HepG2 (cell line): ENCODE results near the gene DDAH1. TPM values are rescaled to one million over a fixed set of nuclear protein-coding genes. Genes with fewer than 3 reads are reported as not detected.

Source experiments
- ATAC-seq: fragments of 200-7000 bp; cut with Tn5 transposase; 3 replicates; pipeline ENCODE4 v1.9.1; 2020; ENCODE audit warnings: mild to moderate bottlenecking, moderate library complexity
- BruUV-seq: library from RNA; stranded (reverse); fragments of 400-500 nt; replicated peaks from 2 replicates; lab custom pipeline; 2021; lab: Mats Ljungman, UMichigan
- CTCF ChIA-PET: fragments of 300-600 bp; formaldehyde crosslinking; extraction: SDS; loops from one replicate; lab custom pipeline; 2021; ENCODE audit warnings: low total read pairs, inconsistent platforms, low intra/inter-chr PET ratio; lab: Yijun Ruan, JAX
- POLR2A ChIA-PET: fragments of 350-600 bp; sonication (Branson Sonifier 250); formaldehyde crosslinking; loops from one replicate; lab custom pipeline; 2020; ENCODE audit warnings: antibody characterized with exemption, inconsistent platforms; lab: Yijun Ruan, JAX
- DNase-seq: peaks from one replicate; pipeline ENCODE4 v3.0.0-alpha.2; 2015; ENCODE audit warnings: low spot score
- FAIRE-seq: peaks from 3 replicates; lab custom pipeline; 2011; peaks lifted over from hg19 to GRCh38; lab: Jason Lieb, UNC
- H2AFZ ChIP-seq: one replicate; pipeline ENCODE4 v1.6.1; 2011; ENCODE audit warnings: low read length, inconsistent platforms
- H3K27ac ChIP-seq: fragments of 300-600 bp; 3 replicates; pipeline ENCODE4 v1.8.0; 2011; ENCODE audit warnings: mixed run types, mild to moderate bottlenecking, mixed read lengths, low read length, inconsistent platforms; ENCODE audit not compliant: insufficient read depth; ENCODE audit errors: extremely low read length
- H3K27me3 ChIP-seq, 2 experiments: fragments of 200-600 bp in 1 of 2; 2 replicates in 1 of 2; 3 replicates in 1 of 2; pipeline versions ENCODE4 v1.6.0 to v1.8.0; 2011; ENCODE audit warnings: low read length in 2 of 2, mild to moderate bottlenecking in 2 of 2, moderate library complexity in 2 of 2, inconsistent platforms in 1 of 2; ENCODE audit not compliant: insufficient read depth in 2 of 2, control insufficient read depth in 1 of 2
- H3K36me3 ChIP-seq, 2 experiments: fragments of 200-600 bp in 1 of 2; replicated peaks in 1 of 2; 2 replicates in 1 of 2; 3 replicates in 1 of 2; pipeline versions ENCODE4 v1.5.1 to v1.8.0; 2011; ENCODE audit warnings: low read length in 2 of 2, inconsistent platforms in 1 of 2; ENCODE audit not compliant: insufficient read depth in 2 of 2, control insufficient read depth in 1 of 2
- H3K4me1 ChIP-seq: 2 replicates; pipeline ENCODE4 v1.5.1; 2012; ENCODE audit warnings: low read length, inconsistent platforms; ENCODE audit not compliant: insufficient read depth
- H3K4me2 ChIP-seq: 2 replicates; pipeline ENCODE4 v1.6.0; 2011; ENCODE audit warnings: low read depth, low read length, inconsistent platforms
- H3K4me3 ChIP-seq, 3 experiments: fragments of 200-600 bp in 1 of 3; sonication (generic), shearing (Covaris generic) in 1 of 3; replicated peaks in 1 of 3; 2 replicates each; pipeline ENCODE4 v1.5.1; 2011 to 2016; ENCODE audit warnings: low read length in 3 of 3, inconsistent platforms in 2 of 3, low read depth in 2 of 3, mild to moderate bottlenecking in 2 of 3, control low read depth in 1 of 3, mixed read lengths in 1 of 3; ENCODE audit not compliant: insufficient read depth in 1 of 3
- H3K79me2 ChIP-seq: one replicate; pipeline ENCODE4 v1.6.1; 2011; ENCODE audit warnings: low read length, inconsistent platforms; ENCODE audit not compliant: insufficient read depth
- H3K9ac ChIP-seq: 2 replicates; pipeline ENCODE4 v1.6.0; 2011; ENCODE audit warnings: mild to moderate bottlenecking, low read depth, low read length, inconsistent platforms; ENCODE audit not compliant: insufficient read depth
- H3K9me3 ChIP-seq: 2 replicates; pipeline ENCODE4 v1.5.1; 2012; ENCODE audit warnings: mild to moderate bottlenecking, low read length
- H4K20me1 ChIP-seq: 2 replicates; pipeline ENCODE4 v1.6.0; 2011; ENCODE audit warnings: inconsistent platforms, mild to moderate bottlenecking, low read length, moderate library complexity; ENCODE audit not compliant: insufficient read depth
- CEBPB ChIP-seq: IDR thresholded peaks from 2 replicates; pipeline ENCODE4 v1.6.1; 2011; ENCODE audit warnings: low read depth, low read length, improper control_type of control experiment, borderline replicate concordance
- REST ChIP-seq, 2 experiments: IDR thresholded peaks; 2 replicates each; pipeline ENCODE4 v1.6.1; 2011 to 2012; ENCODE audit warnings: low read length in 2 of 2, borderline replicate concordance in 1 of 2, low read depth in 1 of 2, mild to moderate bottlenecking in 1 of 2, moderate library complexity in 1 of 2
- ZNF564 ChIP-seq: sonication (generic); formaldehyde crosslinking; IDR thresholded peaks from 2 replicates; pipeline ENCODE4 v1.8.1; 2023; ENCODE audit warnings: mild to moderate bottlenecking, missing genetic modification reagents
- WGBS: methylation state at CpG from one replicate; pipeline ENCODE4 v1.1.6; 2017; ENCODE audit warnings: low lambda C conversion rate; 5-methylcytosine and 5-hydroxymethylcytosine counted together
- in situ Hi-C: cut with HindIII; loops from 2 replicates; pipeline ENCODE4 v1.10.0; 2017; ENCODE audit warnings: low pct_unique_long_range_greater_than_20kb; ENCODE audit not compliant: extremely low pct_ligation_motif_present
- intact Hi-C: fragments of 100-400 bp; cut with micrococcal nuclease; formaldehyde crosslinking; loops from one replicate; pipeline ENCODE4 v1.10.0; 2022; ENCODE audit not compliant: unreplicated experiment
- polyA plus RNA-seq, 8 experiments: library from polyadenylated mRNA; depleted of rRNA in 3 of 8; stranded (reverse) in 7 of 8; unstranded in 1 of 8; fragments of >200 nt; fragmentation: Illumina TruSeq in 4 of 8; extraction: Trizol in 4 of 8; gene quantifications; 2 replicates each; pipeline versions ENCODE4 v1.2.1 to v1.2.3, GENCODE V29; 2011 to 2016; ENCODE audit warnings: low read depth in 4 of 8, missing spikeins in 1 of 8, mixed read lengths in 1 of 8; ENCODE audit not compliant: insufficient read depth in 1 of 8
- total RNA-seq, 5 experiments: library from RNA; depleted of rRNA; stranded (reverse); fragments of >200 nt; fragmentation: Illumina TruSeq; extraction: Trizol; gene quantifications; 2 replicates each; pipeline ENCODE4 v1.2.3, GENCODE V29; 2016; ENCODE audit warnings: low read depth in 1 of 5

Gene DDAH1
- total and polyA plus RNA-seq, 2 of the 13 experiments (the other 11 are each of a cell fraction or from before 2014, with no cell fraction given) = 39.7 to 64.4 TPM

GRCh38 chr1:85289848-85290335 is 175.1 kb downstream of the DDAH1 start:
- H3K36me3 ChIP-seq = no peaks in the 10 kb centered on the region
- intact Hi-C loops (no loop called here), in situ Hi-C loops (no loop called here)
- no peak overlapping the region for H3K4me2 ChIP-seq
- no peaks in the 10 kb centered on the region for H3K79me2 ChIP-seq
- CTCF ChIA-PET = no interaction called here
- ATAC-seq (no peak), FAIRE-seq (no peak), DNase-seq (no peak)
- H3K27me3 ChIP-seq = peaks cover 0 to 9% of the 10 kb centered on the region in 2 experiments; a peak in 1 of 5 replicates
- H3K4me3 ChIP-seq = no peak overlapping the region
- WGBS = 52% methylated on average over 4 of the region's 4 CpGs
- H3K9ac ChIP-seq = no peak overlapping the region
- H2AFZ ChIP-seq = peak overlapping the region; percentile 42
- H4K20me1 ChIP-seq = no peaks in the 10 kb centered on the region
- no peaks in the 10 kb centered on the region for H3K9me3 ChIP-seq
- POLR2A ChIA-PET = no interaction called here
- no peak overlapping the region for H3K27ac ChIP-seq
- BruUV-seq = no TSS peak
- TF ChIP-seq REST (IDR thresholded peaks at IDR 0.05; ENCODE audit: borderline replicate concordance in 1 of 2, low read depth in 1 of 2, low read length in 2 of 2) = no peak
- no peak for TF ChIP-seq ZNF564
- peak; percentile 33; the same call in 1 of the 2 replicates for TF ChIP-seq CEBPB
- no peaks in the 10 kb centered on the region for H3K4me1 ChIP-seq
